Activated T-cell treated with anti-CD3 and anti-CD28 coated beads for 48 hours (primary cell): ENCODE measurements around the gene TRIM4.

Source experiments
- DNase-seq: peaks from one replicate; pipeline ENCODE4 v3.0.0-alpha.2; 2020; ENCODE audit warnings: low read depth

TRIM4 gene

GRCh38 chr7:99842926-99843325, 76.4 kb downstream of the TRIM4 start:
- no peak for DNase-seq
